Measurements from ENCODE around the gene ELAVL4.

GRCh38 chr1:50098591-50099021, 10.1 kb upstream of the ELAVL4 start:
- TF ChIP-seq CTCF (IDR thresholded peaks at IDR 0.05; ENCODE audit: poor library complexity, severe bottlenecking): no peak
- no peak for TF ChIP-seq SMC3 (conservative IDR thresholded peaks at IDR 0.05; ENCODE audit: poor library complexity)
- TF ChIP-seq POLR2AphosphoS5 (IDR thresholded peaks at IDR 0.05): no peak
